Measurements from ENCODE around the gene WIPI1. TPM values are rescaled to one million over a fixed set of nuclear protein-coding genes. Genes with fewer than 3 reads are reported as not detected.

Gene WIPI1
- 197 TPM for polyA plus RNA-seq (2013, experiment 1 of 2)
- 194 TPM for polyA plus RNA-seq (2013, experiment 2 of 2)

DNA sequence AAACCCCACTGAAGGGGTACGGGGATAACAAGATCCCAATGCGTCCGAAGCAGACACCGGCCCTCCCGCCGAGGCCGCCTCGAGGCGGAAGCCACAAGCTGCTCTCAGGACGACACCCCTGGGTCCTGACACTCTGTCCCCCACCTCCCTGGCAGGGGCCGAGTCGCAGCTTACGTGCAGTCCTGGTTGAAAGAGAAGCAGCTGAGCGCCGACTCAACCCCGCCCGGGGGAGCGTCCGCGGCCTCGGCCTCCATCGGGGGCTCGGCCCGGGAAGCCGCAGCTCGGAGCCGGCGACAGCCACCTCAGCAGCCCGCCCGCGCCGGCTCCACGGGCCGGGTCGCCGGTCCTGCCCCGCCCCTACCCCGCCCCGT is at the start of gene WIPI1:
Gene WIPI1 (minus strand): TSS at position 329 of the 371 bp plus-strand sequence. CDS start 75 bp downstream, at position 254.
- Histone ChIP-seq H3K9me3 (ENCODE audit: control insufficient read depth, low read length) (no peaks in the 10 kb centered on the region), H4K8ac (ENCODE audit: low read length) (peak within 1 kb of the TSS; percentile 67), H2BK15ac (ENCODE audit: low read depth, poor library complexity, severe bottlenecking) (peak within 1 kb of the TSS; percentile 96), H2AFZ (ENCODE audit: low read depth, low read length) (no peak within 1 kb of the TSS), H3K4me1 (ENCODE audit: control insufficient read depth, insufficient read depth, low read depth, low read length) (peaks cover 3% of the 10 kb centered on the region), H3K36me3 (ENCODE audit: control insufficient read depth in 1 of 2, insufficient read depth in 2 of 2, low read depth in 1 of 2, low read length in 2 of 2) (peaks cover 0 to 25% of the 10 kb centered on the region in 2 experiments), H3K23ac (ENCODE audit: low read length in 2 of 2) (peak within 1 kb of the TSS in 1 of 2 experiments; percentile 98), H3K4me3 (ENCODE audit: insufficient read depth in 1 of 2, low read depth in 1 of 2, low read length in 2 of 2) (peak within 1 kb of the TSS; percentile 86 to 97), H2AK5ac (ENCODE audit: low read length, severe bottlenecking) (peak within 1 kb of the TSS; percentile 53), H3K4me2 (ENCODE audit: low read length, poor library complexity, severe bottlenecking) (peak within 1 kb of the TSS; percentile 94), H3K18ac (ENCODE audit: low read depth in 1 of 2, low read length in 2 of 2) (peak within 1 kb of the TSS; percentile 97 to 98), H2BK12ac (ENCODE audit: low read length in 2 of 2) (peak within 1 kb of the TSS; percentile 60 to 88), H2BK120ac (ENCODE audit: low read depth, low read length) (peak within 1 kb of the TSS; percentile 99), H3K27ac (ENCODE audit: low read length, poor library complexity, severe bottlenecking) (peak within 1 kb of the TSS; percentile 95), H3K9ac (ENCODE audit: low read length) (peak within 1 kb of the TSS; percentile 98), H3K14ac (ENCODE audit: low read length in 2 of 2) (peak within 1 kb of the TSS; percentile 50 to 95), H4K91ac (ENCODE audit: low read length) (peak within 1 kb of the TSS; percentile 97), H3K4ac (ENCODE audit: low read depth in 1 of 2, low read length in 2 of 2) (peak within 1 kb of the TSS; percentile 93 to 98), H3K79me1 (replicated peaks; ENCODE audit: low read length, poor library complexity, severe bottlenecking) (peaks cover 6% of the 10 kb centered on the region), H3K27me3 (ENCODE audit: control insufficient read depth in 1 of 2, insufficient read depth in 1 of 2, low read length in 2 of 2) (no peaks in the 10 kb centered on the region), H2BK5ac (ENCODE audit: low read depth, low read length, poor library complexity, severe bottlenecking) (peak within 1 kb of the TSS; percentile 76)
- DNase-seq: no peak
- WGBS: 0% methylated on average over 8 of the region's 39 CpGs

DNA sequence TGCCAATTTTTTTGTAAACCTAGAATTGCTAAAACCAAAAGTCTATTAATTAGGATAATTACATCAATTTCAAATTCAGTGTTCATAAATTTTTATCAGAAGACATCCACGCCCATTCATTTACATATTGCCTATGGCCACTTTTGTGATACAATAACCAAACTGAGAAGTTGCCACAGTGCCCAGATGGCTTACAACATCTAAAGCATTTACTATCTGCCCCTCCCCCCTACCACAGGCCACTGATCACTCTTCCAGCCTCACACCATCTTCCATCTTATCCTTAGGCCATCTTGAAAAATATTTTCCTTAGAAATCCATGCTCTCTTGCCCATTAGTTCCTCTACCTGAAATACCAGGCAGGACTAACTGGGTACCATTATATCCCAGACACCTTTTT is 48.7 kb upstream of the WIPI1 start:
- DNase-seq: no peak
- Histone ChIP-seq H2BK12ac (ENCODE audit: low read length in 2 of 2) (no peak overlapping the region), H3K23ac (ENCODE audit: low read length in 2 of 2) (no peak overlapping the region), H3K27me3 (ENCODE audit: control insufficient read depth in 1 of 2, insufficient read depth in 1 of 2, low read length in 2 of 2) (peaks cover 0 to 10% of the 10 kb centered on the region in 2 experiments), H4K8ac (ENCODE audit: low read length) (no peak overlapping the region), H3K4me1 (ENCODE audit: control insufficient read depth, insufficient read depth, low read depth, low read length) (no peaks in the 10 kb centered on the region), H2AFZ (ENCODE audit: low read depth, low read length) (no peak overlapping the region), H3K36me3 (ENCODE audit: control insufficient read depth in 1 of 2, insufficient read depth in 2 of 2, low read depth in 1 of 2, low read length in 2 of 2) (no peaks in the 10 kb centered on the region), H3K14ac (ENCODE audit: low read length in 2 of 2) (no peak overlapping the region), H3K4ac (ENCODE audit: low read depth in 1 of 2, low read length in 2 of 2) (no peak overlapping the region), H4K91ac (ENCODE audit: low read length) (no peak overlapping the region), H3K4me3 (ENCODE audit: insufficient read depth in 1 of 2, low read depth in 1 of 2, low read length in 2 of 2) (no peak overlapping the region), H3K27ac (ENCODE audit: low read length, poor library complexity, severe bottlenecking) (no peak overlapping the region), H3K4me2 (ENCODE audit: low read length, poor library complexity, severe bottlenecking) (no peak overlapping the region), H3K9me3 (ENCODE audit: control insufficient read depth, low read length) (no peaks in the 10 kb centered on the region), H2BK120ac (ENCODE audit: low read depth, low read length) (no peak overlapping the region), H3K79me1 (replicated peaks; ENCODE audit: low read length, poor library complexity, severe bottlenecking) (peaks cover 3% of the 10 kb centered on the region), H3K9ac (ENCODE audit: low read length) (no peak overlapping the region), H3K18ac (ENCODE audit: low read depth in 1 of 2, low read length in 2 of 2) (no peak overlapping the region), H2BK5ac (ENCODE audit: low read depth, low read length, poor library complexity, severe bottlenecking) (no peak overlapping the region), H2BK15ac (ENCODE audit: low read depth, poor library complexity, severe bottlenecking) (no peak overlapping the region), H2AK5ac (ENCODE audit: low read length, severe bottlenecking) (no peak overlapping the region)
- 94% methylated on average over 1 of the region's 1 CpG for WGBS

GRCh38 chr17:68501074-68501473 is 43.8 kb upstream of the WIPI1 start:
- Histone ChIP-seq H3K36me3 (ENCODE audit: control insufficient read depth in 1 of 2, insufficient read depth in 2 of 2, low read depth in 1 of 2, low read length in 2 of 2) (no peaks in the 10 kb centered on the region), H3K23ac (ENCODE audit: low read length in 2 of 2) (no peak overlapping the region), H2BK15ac (ENCODE audit: low read depth, poor library complexity, severe bottlenecking) (no peak overlapping the region), H3K4me2 (ENCODE audit: low read length, poor library complexity, severe bottlenecking) (no peak overlapping the region), H2AK5ac (ENCODE audit: low read length, severe bottlenecking) (no peak overlapping the region), H2BK12ac (ENCODE audit: low read length in 2 of 2) (no peak overlapping the region), H3K9ac (ENCODE audit: low read length) (no peak overlapping the region), H3K79me1 (replicated peaks; ENCODE audit: low read length, poor library complexity, severe bottlenecking) (no peaks in the 10 kb centered on the region), H3K9me3 (ENCODE audit: control insufficient read depth, low read length) (no peaks in the 10 kb centered on the region), H3K4ac (ENCODE audit: low read depth in 1 of 2, low read length in 2 of 2) (no peak overlapping the region), H3K27me3 (ENCODE audit: control insufficient read depth in 1 of 2, insufficient read depth in 1 of 2, low read length in 2 of 2) (peaks cover 4 to 23% of the 10 kb centered on the region in 2 experiments), H3K4me1 (ENCODE audit: control insufficient read depth, insufficient read depth, low read depth, low read length) (no peaks in the 10 kb centered on the region), H2AFZ (ENCODE audit: low read depth, low read length) (no peak overlapping the region), H3K14ac (ENCODE audit: low read length in 2 of 2) (peak overlapping the region in 1 of 2 experiments; percentile 48), H2BK5ac (ENCODE audit: low read depth, low read length, poor library complexity, severe bottlenecking) (no peak overlapping the region), H4K8ac (ENCODE audit: low read length) (no peak overlapping the region), H2BK120ac (ENCODE audit: low read depth, low read length) (no peak overlapping the region), H3K18ac (ENCODE audit: low read depth in 1 of 2, low read length in 2 of 2) (peak overlapping the region in 1 of 2 experiments; percentile 43), H4K91ac (ENCODE audit: low read length) (no peak overlapping the region), H3K27ac (ENCODE audit: low read length, poor library complexity, severe bottlenecking) (no peak overlapping the region), H3K4me3 (ENCODE audit: insufficient read depth in 1 of 2, low read depth in 1 of 2, low read length in 2 of 2) (no peak overlapping the region)
- WGBS: 66% methylated on average over 3 of the region's 3 CpGs
- no peak for DNase-seq

GRCh38 chr17:68499587-68499986 is 42.3 kb upstream of the WIPI1 start:
- H3K36me3 ChIP-seq (ENCODE audit: control insufficient read depth in 1 of 2, insufficient read depth in 2 of 2, low read depth in 1 of 2, low read length in 2 of 2): no peaks in the 10 kb centered on the region
- no peak overlapping the region for H3K27ac ChIP-seq (ENCODE audit: low read length, poor library complexity, severe bottlenecking)
- H4K8ac ChIP-seq (ENCODE audit: low read length): no peak overlapping the region
- H3K27me3 ChIP-seq (ENCODE audit: control insufficient read depth in 1 of 2, insufficient read depth in 1 of 2, low read length in 2 of 2): peaks cover 4 to 23% of the 10 kb centered on the region in 2 experiments
- no peaks in the 10 kb centered on the region for H3K9me3 ChIP-seq (ENCODE audit: control insufficient read depth, low read length)
- no peak overlapping the region for H3K4ac ChIP-seq (ENCODE audit: low read depth in 1 of 2, low read length in 2 of 2)
- H3K79me1 ChIP-seq (replicated peaks; ENCODE audit: low read length, poor library complexity, severe bottlenecking): no peaks in the 10 kb centered on the region
- no peak overlapping the region for H2BK5ac ChIP-seq (ENCODE audit: low read depth, low read length, poor library complexity, severe bottlenecking)
- no peak overlapping the region for H3K14ac ChIP-seq (ENCODE audit: low read length in 2 of 2)
- H2BK15ac ChIP-seq (ENCODE audit: low read depth, poor library complexity, severe bottlenecking): no peak overlapping the region
- no peak overlapping the region for H3K4me3 ChIP-seq (ENCODE audit: insufficient read depth in 1 of 2, low read depth in 1 of 2, low read length in 2 of 2)
- no peak overlapping the region for H3K4me2 ChIP-seq (ENCODE audit: low read length, poor library complexity, severe bottlenecking)
- H2BK12ac ChIP-seq (ENCODE audit: low read length in 2 of 2): no peak overlapping the region
- DNase-seq: no peak
- no peak overlapping the region for H2AK5ac ChIP-seq (ENCODE audit: low read length, severe bottlenecking)
- no peak overlapping the region for H4K91ac ChIP-seq (ENCODE audit: low read length)
- H2AFZ ChIP-seq (ENCODE audit: low read depth, low read length): no peak overlapping the region
- H2BK120ac ChIP-seq (ENCODE audit: low read depth, low read length): no peak overlapping the region
- H3K23ac ChIP-seq (ENCODE audit: low read length in 2 of 2): no peak overlapping the region
- 98% methylated on average over 4 of the region's 5 CpGs for WGBS
- no peaks in the 10 kb centered on the region for H3K4me1 ChIP-seq (ENCODE audit: control insufficient read depth, insufficient read depth, low read depth, low read length)
- H3K18ac ChIP-seq (ENCODE audit: low read depth in 1 of 2, low read length in 2 of 2): peak overlapping the region in 1 of 2 experiments; percentile 0
- no peak overlapping the region for H3K9ac ChIP-seq (ENCODE audit: low read length)
